AG04450 (cell line): Measurements from ENCODE around the gene LAG3. TPM values are rescaled to one million over a fixed set of nuclear protein-coding genes. Genes with fewer than 3 reads are reported as not detected.

Experiments
- CTCF ChIA-PET: fragments of 300-600, 350-600 bp; formaldehyde crosslinking; extraction: SDS; loops from one replicate; lab custom pipeline; 2022; ENCODE audit warnings: antibody characterized with exemption, inconsistent platforms; lab: Charles Lee
- POLR2A ChIA-PET: fragments of 350-600 bp; formaldehyde crosslinking; extraction: SDS; loops from one replicate; lab custom pipeline; 2021; ENCODE audit warnings: antibody characterized with exemption, inconsistent platforms; lab: Yijun Ruan, JAX
- DNase-seq: peaks from one replicate; pipeline ENCODE4 v3.0.0-alpha.2; 2011; ENCODE audit warnings: low read depth, low spot score
- H3K27ac ChIP-seq: one replicate; pipeline ENCODE4 v1.5.1; 2012; ENCODE audit warnings: low read depth, low read length, control low read depth
- H3K27me3 ChIP-seq: one replicate; pipeline ENCODE4 v1.6.0; 2012; ENCODE audit warnings: low read length; ENCODE audit not compliant: control insufficient read depth, insufficient read depth
- H3K4me3 ChIP-seq: 2 replicates; pipeline ENCODE4 v1.5.1; 2011; ENCODE audit warnings: mild to moderate bottlenecking, low read depth, low read length, control low read depth
- H3K9me3 ChIP-seq: 2 replicates; pipeline ENCODE4 v1.5.1; 2012; ENCODE audit warnings: low read length; ENCODE audit not compliant: control insufficient read depth, insufficient read depth
- CTCF ChIP-seq: IDR thresholded peaks from 2 replicates; pipeline ENCODE4 v1.5.1; 2011; ENCODE audit warnings: low read depth, low read length, control low read depth, inconsistent platforms
- polyA plus RNA-seq: library from polyadenylated mRNA; depleted of rRNA; stranded (reverse); fragments of >200 nt; gene quantifications from 2 replicates; pipeline ENCODE4 v1.2.3, GENCODE V29; 2011

LAG3 gene
- polyA plus RNA-seq, 1 experiment: 0.11 TPM

- H3K27ac ChIP-seq: no peak overlapping the region
- POLR2A ChIA-PET: interaction anchor here (0.6 to 5.1 kb wide), 3 partner anchors 16 to 54 kb away, joined by 3 to 89 read pairs (median 3); partner anchors contain the start of gene MLF2
- TF ChIP-seq CTCF: no peak
- peak overlapping the region; percentile 85 for H3K4me3 ChIP-seq
- CTCF ChIA-PET: interaction anchor here (1.2 to 7.9 kb wide), 2 partner anchors 17 to 56 kb away, joined by 3 to 136 read pairs; partner anchors contain the start of gene MLF2
- no peaks in the 10 kb centered on the region for H3K27me3 ChIP-seq
- no peak for DNase-seq
- no peaks in the 10 kb centered on the region; the same call in 1 of the 2 replicates for H3K9me3 ChIP-seq
These were observed 2.7 kb upstream of the LAG3 start for GRCh38 chr12:6769666-6770065.

GRCh38 chr12:6770094-6770493 is 2.2 kb upstream of the LAG3 start:
- POLR2A ChIA-PET: interaction anchor here (0.5 to 1.2 kb wide), 2 partner anchors 17 to 38 kb away, joined by 3 to 4 read pairs; partner anchors contain the start of gene MLF2
- CTCF ChIA-PET: interaction anchor here (1.2 to 7.9 kb wide), 3 partner anchors 11 to 55 kb away, joined by 3 to 136 read pairs (median 7); partner anchors contain the start of gene MLF2
- H3K4me3 ChIP-seq: no peak overlapping the region

GRCh38 chr12:6770600-6770999 is 1.7 kb upstream of the LAG3 start:
- CTCF ChIA-PET: interaction anchor here (0.7 to 7.9 kb wide), 4 partner anchors 10 to 100 kb away, joined by 3 to 136 read pairs (median 5); partner anchors contain the start of gene MLF2
- no peak overlapping the region for H3K4me3 ChIP-seq
- TF ChIP-seq CTCF: no peak
- H3K9me3 ChIP-seq: no peaks in the 10 kb centered on the region; the same call in 1 of the 2 replicates
- H3K27ac ChIP-seq: no peak overlapping the region
- DNase-seq: no peak
- no peaks in the 10 kb centered on the region for H3K27me3 ChIP-seq
- POLR2A ChIA-PET: interaction anchor here (0.5 to 1.2 kb wide), 2 partner anchors 18 to 39 kb away, joined by 3 to 4 read pairs; partner anchors contain the start of gene MLF2

More at GRCh38 chr12:6770094-6770493, 2.2 kb upstream of the LAG3 start:
- TF ChIP-seq CTCF: no peak
- no peaks in the 10 kb centered on the region for H3K27me3 ChIP-seq
- DNase-seq: no peak
- no peaks in the 10 kb centered on the region; the same call in 1 of the 2 replicates for H3K9me3 ChIP-seq
- no peak overlapping the region for H3K27ac ChIP-seq

- ChIA-PET POLR2A (interaction anchor here (0.7 to 1.2 kb wide), 2 partner anchors 18 to 50 kb away, joined by 3 to 4 read pairs; partner anchors contain the start of genes GPR162 and MLF2), CTCF (interaction anchor here (0.7 to 7.9 kb wide), 3 partner anchors 10 to 100 kb away, joined by 3 to 136 read pairs (median 7); partner anchors contain the start of gene MLF2)
- H3K27me3 ChIP-seq: no peaks in the 10 kb centered on the region
- H3K4me3 ChIP-seq: no peak overlapping the region
- no peak for TF ChIP-seq CTCF
- no peak overlapping the region for H3K27ac ChIP-seq
- no peaks in the 10 kb centered on the region; the same call in 1 of the 2 replicates for H3K9me3 ChIP-seq
- DNase-seq: no peak
These were observed 1.2 kb upstream of the LAG3 start for GRCh38 chr12:6771091-6771495.
